GM18909 (cell line): Measurements from ENCODE around the gene SPC24.
A peak's percentile ranks its signal among the peaks of the same experiment; 100 is the strongest.

Experiments
- ATAC-seq: cut with Tn5 transposase; IDR thresholded peaks from one replicate; pipeline ENCODE4 v1.9.1; 2021; ENCODE audit warnings: mild to moderate bottlenecking; ENCODE audit not compliant: unreplicated experiment, poor library complexity

The SPC24 gene, protein sequence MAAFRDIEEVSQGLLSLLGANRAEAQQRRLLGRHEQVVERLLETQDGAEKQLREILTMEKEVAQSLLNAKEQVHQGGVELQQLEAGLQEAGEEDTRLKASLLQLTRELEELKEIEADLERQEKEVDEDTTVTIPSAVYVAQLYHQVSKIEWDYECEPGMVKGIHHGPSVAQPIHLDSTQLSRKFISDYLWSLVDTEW

DNA sequence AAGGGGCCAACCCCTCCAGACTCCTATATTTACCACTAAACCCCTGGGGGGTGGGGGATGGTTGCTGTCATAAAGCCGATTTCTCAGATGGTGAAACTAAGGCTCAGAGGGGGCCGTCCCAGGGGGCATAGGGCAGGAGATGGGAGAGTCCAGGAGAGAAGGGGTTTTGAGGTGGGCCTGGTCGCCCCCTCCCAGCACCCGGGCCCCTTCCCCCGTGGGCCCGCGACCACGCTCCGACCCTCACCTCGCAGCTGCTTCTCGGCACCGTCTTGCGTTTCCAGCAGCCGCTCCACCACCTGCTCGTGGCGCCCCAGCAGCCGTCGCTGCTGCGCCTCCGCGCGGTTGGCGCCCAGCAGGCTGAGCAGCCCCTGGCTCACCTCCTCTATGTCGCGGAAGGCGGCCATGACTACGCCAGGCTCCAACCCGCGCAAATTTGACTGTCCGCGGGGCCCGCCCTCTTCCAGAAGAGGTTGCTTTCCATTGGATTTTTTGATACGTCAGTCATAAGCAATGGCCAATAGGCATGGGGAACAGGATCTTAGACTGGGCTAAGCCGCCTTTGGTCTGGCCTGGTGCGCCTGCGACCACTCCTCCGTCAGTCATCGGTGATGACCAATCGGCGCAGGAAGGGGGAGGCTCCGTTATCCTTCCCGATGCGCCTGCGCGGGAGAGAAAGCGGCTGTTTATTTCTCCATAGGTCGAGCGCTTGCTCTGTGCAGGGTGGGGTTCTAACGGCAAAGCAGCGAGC, at the start of gene SPC24:
TSS of gene SPC24 (minus strand) at position 410 of the 748 bp plus-strand sequence. CDS start at position 404, 6 bp downstream.
- ATAC-seq, result peak; percentile 97

DNA sequence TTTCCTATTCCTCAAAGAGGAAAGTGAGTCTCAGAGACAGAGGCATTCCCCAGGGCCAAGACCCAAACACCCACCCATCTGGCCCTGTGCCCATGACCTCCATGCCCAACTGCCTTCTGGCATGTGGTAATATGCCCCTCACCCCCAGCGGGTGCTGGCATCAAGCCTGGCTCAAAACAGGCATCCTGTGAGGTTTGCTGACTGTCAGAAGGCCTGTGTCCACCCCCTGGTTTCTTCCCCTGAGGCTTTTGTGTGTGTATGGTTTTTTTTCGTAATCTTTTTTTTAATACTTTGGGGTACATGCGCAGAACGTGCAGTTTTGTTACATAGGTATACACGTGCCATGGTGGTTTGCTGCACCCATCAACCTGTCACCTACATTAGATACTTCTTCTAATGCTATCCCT, 49.4 kb upstream of the SPC24 start:
- no peak for ATAC-seq

DNA sequence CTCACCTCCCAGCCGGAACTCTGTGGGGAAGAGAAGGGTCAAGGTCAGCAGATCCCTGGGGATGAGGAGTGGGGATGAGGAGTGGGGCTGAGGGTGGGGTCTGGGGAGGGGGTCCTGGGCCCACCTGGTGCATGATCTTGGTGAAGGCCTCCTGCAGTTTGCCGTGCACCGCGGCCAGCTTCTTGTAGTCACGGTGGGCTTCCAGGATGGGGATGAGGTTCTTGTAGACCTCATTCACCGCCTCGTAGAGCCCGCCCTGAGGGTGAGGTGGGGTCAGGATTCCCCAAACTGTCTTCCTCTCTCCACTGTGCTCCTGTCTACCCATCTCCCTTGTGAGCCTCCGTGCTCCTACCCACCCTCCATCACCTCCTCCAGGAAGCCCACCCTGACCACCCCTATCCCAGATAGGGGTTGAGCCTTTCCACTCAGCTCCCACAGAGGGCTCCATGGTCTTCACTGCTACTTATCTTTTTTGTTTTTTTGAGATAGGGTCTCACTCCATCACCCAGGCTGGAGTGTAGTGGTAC, 48.6 kb upstream of the SPC24 start:
- ATAC-seq, result no peak

- ATAC-seq, result no peak
Observed at GRCh38 chr19:11203194-11204075, 47.9 kb upstream of the SPC24 start.

GRCh38 chr19:11202488-11203193, 47.1 kb upstream of the SPC24 start:
- no peak for ATAC-seq

GRCh38 chr19:11201791-11202190, 46.2 kb upstream of the SPC24 start:
- no peak for ATAC-seq

DNA sequence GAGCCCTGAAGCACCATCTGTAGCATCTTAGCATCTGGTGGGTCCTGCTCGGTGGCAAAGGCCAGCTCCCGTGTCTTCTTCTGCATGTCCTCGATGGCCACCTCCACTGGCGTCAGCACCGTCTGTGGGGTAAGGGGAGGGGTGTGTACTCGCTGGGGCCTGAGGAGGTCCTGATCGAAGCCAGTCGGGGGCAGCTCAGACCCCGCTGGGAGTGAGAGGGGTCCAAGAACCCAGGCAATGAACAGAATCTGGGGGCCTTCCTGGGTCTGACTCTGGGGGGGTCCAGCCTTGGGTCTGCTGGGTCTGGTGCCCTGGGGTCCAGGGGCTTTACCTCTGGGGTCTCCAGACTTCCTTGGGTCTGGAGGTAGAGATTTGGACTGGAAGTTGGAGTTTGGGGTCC, 45.3 kb upstream of the SPC24 start:
- no peak for ATAC-seq

- ATAC-seq, result no peak
Observed at GRCh38 chr19:11200015-11200574, 44.5 kb upstream of the SPC24 start.

- ATAC-seq, result no peak
Observed at GRCh38 chr19:11199517-11199916, 43.9 kb upstream of the SPC24 start.

DNA sequence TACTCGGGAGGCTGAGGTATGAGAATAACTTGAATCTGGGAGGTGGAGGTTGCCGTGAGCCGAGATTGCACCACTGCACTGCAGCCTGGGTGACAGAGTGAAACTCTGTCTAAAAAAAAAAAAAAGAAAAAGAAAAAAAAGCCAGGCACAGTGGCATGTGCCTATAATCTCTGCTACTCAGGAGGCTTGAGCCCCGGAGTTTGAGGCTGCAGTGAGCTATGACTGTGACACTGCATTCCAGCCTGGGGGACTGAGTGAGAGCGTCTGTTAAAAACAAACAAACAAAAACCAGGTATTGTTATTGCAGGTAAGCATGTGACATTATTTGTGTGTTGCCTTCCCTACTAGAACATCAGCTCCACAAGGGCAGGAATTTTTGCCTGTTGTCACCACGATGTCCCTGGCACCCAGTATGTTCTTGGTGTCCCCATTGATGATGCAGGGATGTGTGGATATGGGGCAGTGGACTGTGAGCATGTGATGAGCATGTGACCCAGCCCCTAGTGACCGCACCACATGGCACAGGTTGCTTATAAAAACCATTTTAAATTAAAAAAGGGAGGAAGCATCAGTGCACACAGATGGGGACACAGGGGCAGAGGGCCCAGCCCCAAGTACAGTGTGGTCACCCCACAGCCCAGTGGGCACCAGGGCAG, 43.3 kb upstream of the SPC24 start:
- ATAC-seq, result no peak

DNA sequence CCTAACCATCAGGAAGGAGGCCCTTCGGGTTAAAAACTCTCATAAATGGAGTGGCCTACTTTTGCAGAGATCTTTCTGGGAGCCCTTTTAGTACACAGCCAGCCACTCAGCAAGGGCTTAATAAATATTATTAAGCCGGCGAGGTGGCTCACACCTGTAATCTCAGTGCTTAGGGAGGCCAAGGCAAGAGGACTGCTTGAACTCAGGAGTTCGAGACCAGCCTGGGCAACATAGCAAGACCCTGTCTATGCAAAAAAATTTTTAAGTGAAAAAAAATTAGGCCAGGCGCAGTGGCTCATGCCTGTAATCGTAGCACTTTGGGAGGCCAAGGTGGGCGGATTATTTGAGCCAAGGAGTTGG, 42.6 kb upstream of the SPC24 start:
- ATAC-seq, result no peak

- ATAC-seq, result peak; percentile 73
Observed at GRCh38 chr19:11197291-11198174, 42.0 kb upstream of the SPC24 start, which contains the start of gene KANK2. KANK2 (minus strand) TSS chr19:11197545; CDS start chr19:11194511, 3,034 bp downstream.

GRCh38 chr19:11196406-11197287, 41.1 kb upstream of the SPC24 start:
- no peak for ATAC-seq

- no peak for ATAC-seq
Observed at GRCh38 chr19:11195681-11196080, 40.1 kb upstream of the SPC24 start.

DNA sequence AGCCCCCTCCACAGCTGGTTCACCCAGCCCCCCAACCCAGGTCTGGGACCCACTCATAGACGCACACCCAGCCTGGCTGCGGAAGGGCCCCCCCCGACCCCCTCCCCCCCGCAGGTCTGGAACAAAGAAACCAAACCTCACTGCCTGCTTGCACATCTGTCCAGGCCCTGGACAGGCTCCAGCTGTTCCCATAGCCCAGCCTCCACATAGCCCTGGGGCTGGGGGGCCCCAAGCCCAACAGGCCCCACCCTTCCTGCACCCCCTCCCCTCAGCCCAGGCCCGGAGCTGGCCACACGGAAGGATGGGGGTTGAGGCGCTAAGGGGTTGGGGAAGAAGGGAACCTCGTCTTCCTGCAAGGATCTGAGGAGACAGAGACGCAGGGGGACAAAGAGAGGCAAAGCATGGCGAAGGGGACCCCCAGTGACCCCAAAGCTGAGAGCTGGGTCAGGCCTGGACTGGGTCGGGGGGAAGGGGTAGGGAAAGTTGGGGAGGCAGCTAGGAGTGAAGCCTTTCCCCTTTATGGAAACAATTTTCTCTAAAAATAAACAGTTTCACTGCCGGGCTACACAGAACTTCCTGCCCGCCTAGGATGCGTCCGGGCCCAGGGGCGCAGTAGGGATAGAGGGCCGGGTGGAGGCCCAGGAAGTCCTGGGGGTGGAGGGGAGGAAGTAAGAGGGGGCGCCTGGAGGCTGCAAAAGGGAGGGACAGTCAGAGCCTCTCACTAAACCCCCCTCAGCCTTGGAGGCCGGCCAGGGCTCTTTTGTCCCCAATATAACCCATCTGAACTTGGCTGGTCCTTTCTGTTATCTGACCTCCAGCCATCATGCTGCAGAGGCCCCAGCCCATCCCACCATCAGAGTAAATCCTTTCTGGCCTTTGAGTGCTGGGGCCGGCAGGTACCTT, 39.3 kb upstream of the SPC24 start:
- ATAC-seq, result no peak

- no peak for ATAC-seq
Observed at GRCh38 chr19:11194173-11194572, 38.6 kb upstream of the SPC24 start.
